Glutamatergic neuron (in vitro differentiated cells): ENCODE measurements around the gene DNAH8. TPM values are rescaled to one million over a fixed set of nuclear protein-coding genes. Genes with fewer than 3 reads are reported as not detected.

ENCODE experiments used
- DNase-seq: peaks from one replicate; pipeline ENCODE4 v3.0.0; 2022
- H3K27ac Mint-ChIP-seq: one replicate; pipeline ENCODE4 v1.8.0; 2020; ENCODE audit warnings: mild to moderate bottlenecking, mixed read lengths, inconsistent platforms; ENCODE audit not compliant: unreplicated experiment
- H3K27me3 Mint-ChIP-seq: one replicate; pipeline ENCODE4 v1.8.0; 2020; ENCODE audit warnings: mild to moderate bottlenecking, moderate library complexity, mixed read lengths, inconsistent platforms; ENCODE audit not compliant: unreplicated experiment
- H3K36me3 Mint-ChIP-seq: one replicate; pipeline ENCODE4 v1.8.0; 2020; ENCODE audit warnings: mild to moderate bottlenecking, mixed read lengths, inconsistent platforms; ENCODE audit not compliant: unreplicated experiment
- H3K4me1 Mint-ChIP-seq: one replicate; pipeline ENCODE4 v1.8.0; 2020; ENCODE audit warnings: mild to moderate bottlenecking, low read depth, mixed read lengths, inconsistent platforms; ENCODE audit not compliant: unreplicated experiment
- H3K4me3 Mint-ChIP-seq: one replicate; pipeline ENCODE4 v1.8.0; 2020; ENCODE audit warnings: mild to moderate bottlenecking, mixed read lengths, inconsistent platforms; ENCODE audit not compliant: unreplicated experiment
- H3K9me3 Mint-ChIP-seq: one replicate; pipeline ENCODE4 v1.8.0; 2020; ENCODE audit warnings: mild to moderate bottlenecking, moderate library complexity, mixed read lengths, inconsistent platforms; ENCODE audit not compliant: unreplicated experiment
- total RNA-seq: library from RNA; stranded (reverse); fragmentation: NEBNext Ultra II Directional; extraction: Animal tissue kit (Norgen Biotek cat#: 25700); gene quantifications from one replicate; pipeline ENCODE4 v1.2.1, GENCODE V29; 2021; ENCODE audit not compliant: unreplicated experiment
- TF ChIP-seq, protein P1 (sequence below): fragments of 200-600 bp; sonication (generic); IDR thresholded peaks from one replicate; pipeline ENCODE4 v1.5.0; 2021; ENCODE audit not compliant: partially characterized antibody, unreplicated experiment

DNAH8 gene
- total RNA-seq, 1 donor from 2014 or later, result not detected

- TF ChIP-seq, protein P1, sequence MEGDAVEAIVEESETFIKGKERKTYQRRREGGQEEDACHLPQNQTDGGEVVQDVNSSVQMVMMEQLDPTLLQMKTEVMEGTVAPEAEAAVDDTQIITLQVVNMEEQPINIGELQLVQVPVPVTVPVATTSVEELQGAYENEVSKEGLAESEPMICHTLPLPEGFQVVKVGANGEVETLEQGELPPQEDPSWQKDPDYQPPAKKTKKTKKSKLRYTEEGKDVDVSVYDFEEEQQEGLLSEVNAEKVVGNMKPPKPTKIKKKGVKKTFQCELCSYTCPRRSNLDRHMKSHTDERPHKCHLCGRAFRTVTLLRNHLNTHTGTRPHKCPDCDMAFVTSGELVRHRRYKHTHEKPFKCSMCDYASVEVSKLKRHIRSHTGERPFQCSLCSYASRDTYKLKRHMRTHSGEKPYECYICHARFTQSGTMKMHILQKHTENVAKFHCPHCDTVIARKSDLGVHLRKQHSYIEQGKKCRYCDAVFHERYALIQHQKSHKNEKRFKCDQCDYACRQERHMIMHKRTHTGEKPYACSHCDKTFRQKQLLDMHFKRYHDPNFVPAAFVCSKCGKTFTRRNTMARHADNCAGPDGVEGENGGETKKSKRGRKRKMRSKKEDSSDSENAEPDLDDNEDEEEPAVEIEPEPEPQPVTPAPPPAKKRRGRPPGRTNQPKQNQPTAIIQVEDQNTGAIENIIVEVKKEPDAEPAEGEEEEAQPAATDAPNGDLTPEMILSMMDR, result no peak
- Mint-ChIP-seq H3K36me3 (peaks cover 8% of the 10 kb centered on the region), H3K27me3 (no peaks in the 10 kb centered on the region), H3K27ac (no peak overlapping the region), H3K4me3 (no peak overlapping the region), H3K4me1 (no peaks in the 10 kb centered on the region), H3K9me3 (peaks cover 2% of the 10 kb centered on the region)
- DNase-seq, result no peak
These were observed 167.0 kb downstream of the DNAH8 start for GRCh38 chr6:38882157-38882556.

DNA sequence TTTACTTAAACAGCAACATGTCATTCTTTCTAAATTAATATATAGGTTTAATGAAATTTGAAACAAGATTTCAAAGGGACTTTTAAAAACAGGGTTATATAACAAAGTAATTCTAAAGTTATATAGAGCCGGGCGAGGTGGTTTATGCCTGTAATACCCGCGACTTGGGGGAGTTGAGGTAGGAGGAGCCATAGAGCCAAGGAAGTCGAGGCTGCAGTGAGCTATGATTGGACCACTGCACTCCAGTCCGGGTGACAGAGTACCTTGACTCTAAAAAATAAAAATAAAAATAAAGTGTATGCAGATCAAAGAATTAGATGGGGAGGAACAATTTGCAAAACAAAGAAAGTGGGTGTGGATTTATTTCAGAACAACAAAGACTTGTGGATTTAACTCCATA lies 182.4 kb downstream of the DNAH8 start:
- Mint-ChIP-seq H3K4me1 (no peaks in the 10 kb centered on the region), H3K36me3 (no peaks in the 10 kb centered on the region), H3K27me3 (no peaks in the 10 kb centered on the region), H3K9me3 (no peaks in the 10 kb centered on the region), H3K27ac (no peak overlapping the region), H3K4me3 (no peak overlapping the region)
- DNase-seq, result no peak
- TF ChIP-seq, protein P1, result no peak

- H3K9me3 Mint-ChIP-seq, result peaks cover 2% of the 10 kb centered on the region
- DNase-seq, result no peak
- no peak overlapping the region for H3K27ac Mint-ChIP-seq
- no peaks in the 10 kb centered on the region for H3K4me1 Mint-ChIP-seq
- TF ChIP-seq, protein P1, result no peak
- H3K36me3 Mint-ChIP-seq, result no peaks in the 10 kb centered on the region
- no peak overlapping the region for H3K4me3 Mint-ChIP-seq
- H3K27me3 Mint-ChIP-seq, result no peaks in the 10 kb centered on the region
These were observed 186.9 kb downstream of the DNAH8 start for GRCh38 chr6:38901802-38902522.

DNA sequence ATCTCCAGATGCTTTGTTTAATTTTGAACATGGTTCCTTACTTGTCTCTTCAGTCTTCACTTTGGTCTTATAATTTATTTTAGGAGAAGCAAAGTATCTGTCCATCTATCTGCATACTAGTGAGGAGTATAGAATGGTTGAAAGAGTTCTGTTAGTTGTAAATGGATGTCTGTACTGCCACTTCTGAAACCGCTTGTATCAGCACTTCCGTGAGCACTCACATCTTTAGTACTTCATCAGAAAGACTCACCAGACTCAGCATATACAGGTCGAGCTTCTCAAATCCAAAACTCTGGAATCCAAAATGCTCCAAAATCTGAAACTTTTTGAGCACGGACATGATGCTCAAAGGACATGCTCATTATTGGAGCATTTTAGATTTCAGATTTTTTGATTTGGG lies 191.5 kb downstream of the DNAH8 start:
- H3K27ac Mint-ChIP-seq, result no peak overlapping the region
- H3K9me3 Mint-ChIP-seq, result peaks cover 2% of the 10 kb centered on the region
- no peaks in the 10 kb centered on the region for H3K4me1 Mint-ChIP-seq
- TF ChIP-seq, protein P1, result no peak
- no peaks in the 10 kb centered on the region for H3K27me3 Mint-ChIP-seq
- H3K4me3 Mint-ChIP-seq, result no peak overlapping the region
- H3K36me3 Mint-ChIP-seq, result no peaks in the 10 kb centered on the region
- no peak for DNase-seq

DNA sequence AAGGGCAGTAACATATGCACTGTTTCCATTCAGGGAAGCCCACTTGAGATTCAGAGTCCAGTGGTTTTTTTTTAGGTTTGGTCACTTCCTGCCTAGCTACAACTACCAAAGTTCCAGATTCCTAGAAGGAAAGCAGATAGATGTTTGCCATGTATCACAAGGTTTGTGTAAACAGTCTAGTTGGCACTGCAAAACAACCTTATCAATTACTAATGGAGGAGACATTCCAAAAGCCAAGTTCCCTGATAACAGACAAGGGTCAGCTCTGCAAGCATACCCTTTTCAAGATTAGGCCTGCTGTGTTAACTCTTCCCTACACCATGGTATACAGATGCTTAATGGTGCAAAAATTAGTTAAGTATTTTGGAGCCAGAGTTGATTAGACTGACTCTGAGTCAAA lies 192.2 kb downstream of the DNAH8 start:
- H3K9me3 Mint-ChIP-seq, result peaks cover 2% of the 10 kb centered on the region
- H3K36me3 Mint-ChIP-seq, result no peaks in the 10 kb centered on the region
- H3K27me3 Mint-ChIP-seq, result no peaks in the 10 kb centered on the region
- H3K4me3 Mint-ChIP-seq, result no peak overlapping the region
- no peaks in the 10 kb centered on the region for H3K4me1 Mint-ChIP-seq
- H3K27ac Mint-ChIP-seq, result no peak overlapping the region
- no peak for DNase-seq
- TF ChIP-seq, protein P1, result no peak
